Caco-2 (cell line): ENCODE results near the gene SLC12A8. TPM values are rescaled to one million over a fixed set of nuclear protein-coding genes. Genes with fewer than 3 reads are reported as not detected.

Source experiments
- BruUV-seq: library from RNA; stranded (reverse); fragments of 400-500 nt; replicated peaks from 2 replicates; lab custom pipeline; 2021; lab: Mats Ljungman, UMichigan
- CTCF ChIA-PET: fragments of 300-600 bp; sonication (Branson Sonifier 250); formaldehyde crosslinking; loops from one replicate; lab custom pipeline; 2022; ENCODE audit warnings: antibody characterized with exemption; lab: Charles Lee
- POLR2A ChIA-PET: fragments of 300-600 bp; sonication (Branson Sonifier 250); formaldehyde crosslinking; loops from one replicate; lab custom pipeline; 2022; ENCODE audit warnings: antibody characterized with exemption; lab: Charles Lee
- DNase-seq, 2 experiments: peaks; one replicate each; pipeline versions ENCODE4 v3.0.0 to v3.0.0-alpha.2; 2020 to 2022
- H3K27me3 ChIP-seq: replicated peaks from 2 replicates; pipeline ENCODE4 v1.6.0; 2011; ENCODE audit warnings: low read length; ENCODE audit not compliant: control insufficient read depth, insufficient read depth
- H3K36me3 ChIP-seq: 2 replicates; pipeline ENCODE4 v1.5.1; 2011; ENCODE audit warnings: low read length; ENCODE audit not compliant: control insufficient read depth, insufficient read depth
- H3K4me1 ChIP-seq: fragments of 250-450 bp; sonication (Bioruptor Pico); 2 replicates; pipeline ENCODE4 v1.5.1; 2020; ENCODE audit warnings: mild to moderate bottlenecking
- H3K4me3 ChIP-seq: 2 replicates; pipeline ENCODE4 v1.5.1; 2011; ENCODE audit warnings: low read depth, mild to moderate bottlenecking, control low read depth, low read length
- H3K9me3 ChIP-seq: fragments of 250-450 bp; sonication (Bioruptor Pico); 2 replicates; pipeline ENCODE4 v1.5.1; 2020; ENCODE audit warnings: mild to moderate bottlenecking, moderate library complexity
- H3K27ac Mint-ChIP-seq: one replicate; pipeline ENCODE4 v1.8.0; 2022; ENCODE audit warnings: mixed read lengths; ENCODE audit not compliant: unreplicated experiment
- H3K27me3 Mint-ChIP-seq: one replicate; pipeline ENCODE4 v1.8.0; 2022; ENCODE audit warnings: mixed read lengths; ENCODE audit not compliant: insufficient read depth, unreplicated experiment
- H3K36me3 Mint-ChIP-seq: one replicate; pipeline ENCODE4 v1.8.0; 2022; ENCODE audit warnings: mild to moderate bottlenecking, mixed read lengths; ENCODE audit not compliant: insufficient read depth, unreplicated experiment
- H3K4me1 Mint-ChIP-seq: one replicate; pipeline ENCODE4 v1.8.0; 2022; ENCODE audit warnings: low read depth, mixed read lengths; ENCODE audit not compliant: unreplicated experiment
- H3K4me3 Mint-ChIP-seq: one replicate; pipeline ENCODE4 v1.8.0; 2022; ENCODE audit warnings: mild to moderate bottlenecking, moderate library complexity, mixed read lengths; ENCODE audit not compliant: unreplicated experiment
- H3K9me3 Mint-ChIP-seq: one replicate; pipeline ENCODE4 v1.8.0; 2022; ENCODE audit warnings: mixed read lengths; ENCODE audit not compliant: unreplicated experiment
- intact Hi-C: fragments of 100-400 bp; cut with micrococcal nuclease; formaldehyde crosslinking; loops from one replicate; pipeline ENCODE4 v1.10.0; 2022; ENCODE audit not compliant: unreplicated experiment
- total RNA-seq: library from RNA; stranded (reverse); gene quantifications from 2 replicates; pipeline ENCODE4 v1.2.3, GENCODE V29; 2022
- TF ChIP-seq, protein P1 (sequence below), 2 experiments: fragments of 200-600 bp in 1 of 2; IDR thresholded peaks; 1 replicate in 1 of 2; 2 replicates in 1 of 2; pipeline versions ENCODE4 v1.5.1 to v1.8.0; 2011 to 2022; ENCODE audit warnings: antibody characterized with exemption in 1 of 2, control low read depth in 1 of 2, inconsistent platforms in 1 of 2, low read depth in 1 of 2, low read length in 1 of 2, mild to moderate bottlenecking in 1 of 2, moderate library complexity in 1 of 2; ENCODE audit not compliant: insufficient read depth in 1 of 2, severe bottlenecking in 1 of 2, unreplicated experiment in 1 of 2

The SLC12A8 gene
- total RNA-seq, 1 experiment from 2014 or later = 23.3 TPM

DNA sequence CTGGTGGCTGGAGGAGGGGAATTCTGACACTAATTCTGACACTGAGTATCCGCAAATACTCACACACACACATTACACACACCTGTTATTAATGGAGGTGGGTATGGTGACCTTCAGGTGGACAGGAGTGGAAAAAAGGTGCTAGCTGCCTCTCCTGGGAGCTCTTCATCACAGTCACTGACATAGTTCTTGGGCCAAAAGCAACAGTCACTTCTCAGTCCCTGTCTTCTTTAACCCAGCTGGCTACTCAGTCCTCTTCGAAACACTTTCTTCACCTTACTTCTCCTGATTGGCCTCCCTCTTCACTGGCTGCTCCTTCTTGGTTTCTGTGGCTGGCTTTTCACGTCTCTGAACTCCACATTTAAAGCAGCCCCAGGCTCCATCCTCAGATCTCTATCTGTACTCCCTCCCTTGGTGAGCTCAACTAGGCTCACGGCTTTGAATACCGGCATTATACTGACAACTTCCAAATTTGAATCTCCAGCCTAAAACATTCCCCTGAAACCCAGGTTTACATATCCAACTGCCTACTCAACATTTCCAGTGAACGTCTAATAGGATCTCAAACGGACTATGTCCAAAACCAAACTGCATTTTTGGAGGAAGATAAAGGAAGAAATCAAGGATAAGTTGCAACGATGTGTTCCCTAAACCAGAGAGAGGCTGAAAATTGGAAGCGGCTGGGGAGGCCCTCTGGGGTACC lies 103.6 kb downstream of the SLC12A8 start:
- H3K36me3 Mint-ChIP-seq = no peaks in the 10 kb centered on the region
- H3K36me3 ChIP-seq = no peaks in the 10 kb centered on the region
- H3K27ac Mint-ChIP-seq = no peak overlapping the region
- DNase-seq = no peak
- ChIA-PET POLR2A (no interaction called here), CTCF (no interaction called here)
- H3K9me3 Mint-ChIP-seq = no peaks in the 10 kb centered on the region
- H3K27me3 Mint-ChIP-seq = no peaks in the 10 kb centered on the region
- H3K4me3 Mint-ChIP-seq = no peak overlapping the region
- H3K4me1 Mint-ChIP-seq = no peaks in the 10 kb centered on the region
- no peaks in the 10 kb centered on the region for H3K4me1 ChIP-seq
- BruUV-seq = no TSS peak
- no peaks in the 10 kb centered on the region for H3K27me3 ChIP-seq
- intact Hi-C loops = no loop called here
- TF ChIP-seq, protein P1, sequence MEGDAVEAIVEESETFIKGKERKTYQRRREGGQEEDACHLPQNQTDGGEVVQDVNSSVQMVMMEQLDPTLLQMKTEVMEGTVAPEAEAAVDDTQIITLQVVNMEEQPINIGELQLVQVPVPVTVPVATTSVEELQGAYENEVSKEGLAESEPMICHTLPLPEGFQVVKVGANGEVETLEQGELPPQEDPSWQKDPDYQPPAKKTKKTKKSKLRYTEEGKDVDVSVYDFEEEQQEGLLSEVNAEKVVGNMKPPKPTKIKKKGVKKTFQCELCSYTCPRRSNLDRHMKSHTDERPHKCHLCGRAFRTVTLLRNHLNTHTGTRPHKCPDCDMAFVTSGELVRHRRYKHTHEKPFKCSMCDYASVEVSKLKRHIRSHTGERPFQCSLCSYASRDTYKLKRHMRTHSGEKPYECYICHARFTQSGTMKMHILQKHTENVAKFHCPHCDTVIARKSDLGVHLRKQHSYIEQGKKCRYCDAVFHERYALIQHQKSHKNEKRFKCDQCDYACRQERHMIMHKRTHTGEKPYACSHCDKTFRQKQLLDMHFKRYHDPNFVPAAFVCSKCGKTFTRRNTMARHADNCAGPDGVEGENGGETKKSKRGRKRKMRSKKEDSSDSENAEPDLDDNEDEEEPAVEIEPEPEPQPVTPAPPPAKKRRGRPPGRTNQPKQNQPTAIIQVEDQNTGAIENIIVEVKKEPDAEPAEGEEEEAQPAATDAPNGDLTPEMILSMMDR (IDR thresholded peaks at IDR 0.05; ENCODE audit: insufficient read depth in 1 of 2, low read depth in 1 of 2, low read length in 1 of 2, severe bottlenecking in 1 of 2, unreplicated experiment in 1 of 2) = no peak
- no peak overlapping the region for H3K4me3 ChIP-seq
- H3K9me3 ChIP-seq = no peaks in the 10 kb centered on the region

DNA sequence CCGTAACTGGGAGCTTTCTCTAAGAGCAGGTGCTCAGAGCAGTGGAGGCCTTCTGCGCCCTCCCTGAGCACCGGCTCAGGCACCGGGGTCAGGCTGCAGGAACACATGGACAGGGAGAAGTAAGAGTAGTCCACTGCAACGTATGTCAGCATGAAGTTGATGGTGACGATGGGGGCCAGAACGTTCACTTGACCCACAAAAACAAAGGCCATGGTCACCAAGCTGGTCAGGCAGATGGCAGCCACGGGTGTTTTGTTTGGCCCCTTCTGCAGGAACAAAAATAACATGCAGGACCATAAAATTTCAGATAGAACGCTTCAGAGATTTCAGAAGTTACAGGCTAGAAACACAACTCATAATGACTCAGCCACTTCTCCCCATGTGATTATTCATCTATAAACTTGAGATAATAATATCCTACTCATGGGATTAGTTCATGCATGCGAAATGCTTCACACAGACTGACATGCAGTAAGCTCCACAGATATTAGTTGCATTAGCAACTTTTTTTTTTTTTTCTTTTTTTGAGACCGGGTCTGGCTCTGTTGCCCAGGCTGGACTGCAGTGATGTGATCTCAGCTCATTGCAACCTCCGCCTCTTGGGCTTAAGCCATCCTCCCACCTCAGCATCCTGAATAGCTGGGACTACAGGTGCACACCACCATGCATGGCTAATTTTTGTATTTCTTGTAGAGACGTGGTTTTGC lies 104.5 kb downstream of the SLC12A8 start:
- Histone ChIP-seq H3K4me3 (no peak overlapping the region), H3K9me3 (no peaks in the 10 kb centered on the region), H3K27me3 (no peaks in the 10 kb centered on the region), H3K36me3 (no peaks in the 10 kb centered on the region), H3K4me1 (no peaks in the 10 kb centered on the region)
- TF ChIP-seq, protein P1 (IDR thresholded peaks at IDR 0.05; ENCODE audit: insufficient read depth in 1 of 2, low read depth in 1 of 2, low read length in 1 of 2, severe bottlenecking in 1 of 2, unreplicated experiment in 1 of 2) = no peak
- Mint-ChIP-seq H3K9me3 (no peaks in the 10 kb centered on the region), H3K36me3 (no peaks in the 10 kb centered on the region), H3K27ac (no peak overlapping the region), H3K4me1 (no peaks in the 10 kb centered on the region), H3K27me3 (no peaks in the 10 kb centered on the region), H3K4me3 (no peak overlapping the region)
- intact Hi-C loops = no loop called here
- ChIA-PET POLR2A (no interaction called here), CTCF (no interaction called here)
- DNase-seq = no peak
- no TSS peak for BruUV-seq

DNA sequence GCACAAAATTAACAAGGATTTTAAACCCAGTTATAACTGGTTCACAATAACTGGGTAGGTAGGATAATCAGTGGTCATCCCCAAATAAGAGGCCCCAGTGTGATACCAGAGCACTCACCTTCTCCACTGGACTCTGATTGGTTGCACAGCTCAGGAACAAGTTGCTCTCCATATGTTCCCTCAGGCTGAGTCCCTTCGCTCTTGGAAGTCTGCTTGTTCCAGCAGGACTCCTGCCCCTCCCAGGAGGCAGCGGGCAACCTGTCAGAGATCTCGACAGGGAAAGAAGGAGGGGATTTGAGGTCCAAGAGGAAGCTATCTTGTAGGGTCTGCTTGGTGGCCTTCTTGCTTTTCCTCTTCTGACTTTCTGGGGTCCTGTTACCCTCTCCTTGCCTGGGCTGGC lies 105.2 kb downstream of the SLC12A8 start:
- ChIA-PET POLR2A (no interaction called here), CTCF (no interaction called here)
- DNase-seq = no peak
- no TSS peak for BruUV-seq
- no peak overlapping the region for H3K4me3 ChIP-seq
- TF ChIP-seq, protein P1 (IDR thresholded peaks at IDR 0.05; ENCODE audit: insufficient read depth in 1 of 2, low read depth in 1 of 2, low read length in 1 of 2, severe bottlenecking in 1 of 2, unreplicated experiment in 1 of 2) = no peak
- intact Hi-C loops = no loop called here
- Mint-ChIP-seq H3K27ac (no peak overlapping the region), H3K27me3 (no peaks in the 10 kb centered on the region), H3K4me1 (no peaks in the 10 kb centered on the region), H3K36me3 (no peaks in the 10 kb centered on the region), H3K4me3 (no peak overlapping the region), H3K9me3 (no peaks in the 10 kb centered on the region)
- no peaks in the 10 kb centered on the region; the same call in 1 of the 2 replicates for H3K36me3 ChIP-seq
- H3K9me3 ChIP-seq = no peaks in the 10 kb centered on the region
- no peaks in the 10 kb centered on the region for H3K27me3 ChIP-seq
- H3K4me1 ChIP-seq = no peaks in the 10 kb centered on the region
